Ovary (tissue), 9 donors: ENCODE data around the gene ID3. TPM values are rescaled to one million over a fixed set of nuclear protein-coding genes. Genes with fewer than 3 reads are reported as not detected.
"Not testable (repeated sequence)": the region's sequence is repeated elsewhere in the genome, so short reads cannot be mapped to it uniquely, and the experiment has no call there.

Experiments
- DNase-seq, 5 donors: peaks; one replicate each; pipeline ENCODE4 v3.0.0-alpha.2; 2019 to 2020
- H3K27ac ChIP-seq, 2 donors: fragments of 200-600 bp; one replicate each; pipeline versions ENCODE4 v1.5.1 to v1.8.0; 2019 to 2022
- H3K27me3 ChIP-seq: fragments of 200-600 bp; one replicate; pipeline ENCODE4 v1.8.0; 2022
- H3K36me3 ChIP-seq: fragments of 200-600 bp; sonication (generic); one replicate; pipeline ENCODE4 v1.5.1; 2019
- H3K4me1 ChIP-seq: one replicate; pipeline ENCODE4 v1.8.1; 2013; ENCODE audit warnings: mild to moderate bottlenecking, moderate library complexity; ENCODE audit not compliant: insufficient read depth
- H3K4me3 ChIP-seq: fragments of 200-600 bp; sonication (generic); one replicate; pipeline ENCODE4 v1.5.1; 2017
- H3K9me3 ChIP-seq, 2 donors: fragments of 200-600 bp in 1 of 2; sonication (generic) in 1 of 2; one replicate each; pipeline versions ENCODE4 v1.5.1 to v1.8.1; 2013 to 2019; ENCODE audit warnings: mild to moderate bottlenecking in 1 of 2, moderate library complexity in 1 of 2
- EP300 ChIP-seq: sonication (generic); formaldehyde crosslinking; IDR thresholded peaks from one replicate; pipeline ENCODE4 v1.6.1; 2017; ENCODE audit warnings: antibody characterized with exemption
- POLR2A ChIP-seq: fragments of 450-650 bp; IDR thresholded peaks from one replicate; pipeline ENCODE4 v1.6.1; 2017; ENCODE audit warnings: antibody characterized with exemption, mild to moderate bottlenecking, moderate library complexity
- WGBS, 3 donors: extraction: QIAGEN DNeasy Blood & Tissue Kit in 1 of 3; methylation state at CpG; one replicate each; pipeline versions ENCODE4 v1.1.5 to v1.1.7; 2013 to 2017; 5-methylcytosine and 5-hydroxymethylcytosine counted together
- intact Hi-C, 4 donors: fragments of 100-400 bp; cut with DNase I; formaldehyde crosslinking; loops; one replicate each; pipeline versions ENCODE4 v1.11.0 to v1.15.1; 2022 to 2023
- polyA plus RNA-seq, 2 donors: library from polyadenylated mRNA; stranded (reverse); fragments of 200-250 nt in 1 of 2; fragments of 350-450 nt in 1 of 2; fragmentation: Illumina TruSeq in 1 of 2; extraction: RNeasy Lipid Tissue Mini Kit (QIAGEN cat#74804) in 1 of 2; gene quantifications; one replicate each; pipeline ENCODE4 v1.2.3, GENCODE V29; 2013 to 2014
- total RNA-seq, 7 donors: library from RNA; depleted of rRNA in 2 of 7; stranded (reverse); fragments of >200 nt in 2 of 7; fragmentation: NEBNext Ultra II Directional in 3 of 7; extraction: Animal tissue kit (Norgen Biotek cat#: 25700) in 3 of 7; gene quantifications; one replicate each; pipeline versions ENCODE4 v1.1.0 to v1.2.4, GENCODE V29; 2016 to 2023
- TF ChIP-seq, protein P1 (sequence below), 3 donors: fragments of 450-650 bp in 2 of 3; fragments of 200-600 bp in 1 of 3; IDR thresholded peaks; one replicate each; pipeline versions ENCODE4 v1.5.1 to v1.8.0; 2016 to 2022; ENCODE audit warnings: antibody characterized with exemption in 3 of 3, mild to moderate bottlenecking in 1 of 3
- donor health status: DM: no; HTN: no; CAD: no; lungs with moderate emphysema.
- donor health status: DM: no; HTN: no; CAD: no.
- donor health status: Bipolar disorder and iron deficiency.
- donor health status: DM: yes; HTN: yes; CAD: no.
- donor health status: DM: no; HTN: no; CAD: no.
- donor health status: DM: yes; HTN: yes; CAD: no.

ID3 gene
- total and polyA plus RNA-seq, 9 donors = 37.9 to 274 (median 143) TPM

DNA sequence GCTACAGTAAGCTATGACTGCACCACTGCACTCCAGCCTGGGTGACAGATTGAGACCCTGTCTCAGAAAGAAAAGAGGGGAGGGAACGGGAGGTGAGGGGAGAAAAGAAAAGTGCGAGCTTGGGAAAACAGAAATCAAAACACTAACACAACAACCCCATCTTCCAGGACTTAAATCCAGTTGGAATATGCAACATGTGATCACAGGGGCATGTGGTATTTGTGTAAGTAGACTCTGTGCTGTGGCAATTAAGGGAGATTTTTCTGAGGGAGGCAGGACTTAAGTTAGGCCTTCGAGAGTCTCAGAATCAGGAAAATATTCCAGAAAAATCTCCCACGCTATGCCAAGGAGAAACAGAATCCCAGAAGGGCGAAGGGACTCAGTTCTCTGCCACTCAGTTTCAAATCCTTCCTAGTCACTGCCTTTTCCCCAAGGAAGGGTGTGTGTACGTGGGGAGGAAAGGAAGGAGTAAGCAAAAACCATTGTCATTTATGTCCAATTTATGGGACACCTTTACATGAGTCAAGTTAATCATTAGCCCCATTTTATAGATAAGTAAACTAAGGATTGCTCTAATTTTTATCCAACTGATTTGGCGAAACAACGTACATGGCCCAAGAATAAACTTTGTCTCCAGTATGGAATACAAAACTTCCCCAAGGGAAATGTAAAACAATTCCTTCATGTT lies 12.3 kb downstream of the ID3 start:
- H3K36me3 ChIP-seq = no peaks in the 10 kb centered on the region
- intact Hi-C loops = loop anchor here in 1 of 4 donors (2.0 kb wide), 1 partner anchor 90 kb away; no protein-coding TSS in a partner anchor
- no peaks in the 10 kb centered on the region for H3K9me3 ChIP-seq
- no peak overlapping the region for H3K27ac ChIP-seq
- WGBS, 3 donors = 82 to 84% (median 82%) methylated on average over 8 of the region's 8 CpGs
- TF ChIP-seq POLR2A = no peak
- TF ChIP-seq, protein P1, sequence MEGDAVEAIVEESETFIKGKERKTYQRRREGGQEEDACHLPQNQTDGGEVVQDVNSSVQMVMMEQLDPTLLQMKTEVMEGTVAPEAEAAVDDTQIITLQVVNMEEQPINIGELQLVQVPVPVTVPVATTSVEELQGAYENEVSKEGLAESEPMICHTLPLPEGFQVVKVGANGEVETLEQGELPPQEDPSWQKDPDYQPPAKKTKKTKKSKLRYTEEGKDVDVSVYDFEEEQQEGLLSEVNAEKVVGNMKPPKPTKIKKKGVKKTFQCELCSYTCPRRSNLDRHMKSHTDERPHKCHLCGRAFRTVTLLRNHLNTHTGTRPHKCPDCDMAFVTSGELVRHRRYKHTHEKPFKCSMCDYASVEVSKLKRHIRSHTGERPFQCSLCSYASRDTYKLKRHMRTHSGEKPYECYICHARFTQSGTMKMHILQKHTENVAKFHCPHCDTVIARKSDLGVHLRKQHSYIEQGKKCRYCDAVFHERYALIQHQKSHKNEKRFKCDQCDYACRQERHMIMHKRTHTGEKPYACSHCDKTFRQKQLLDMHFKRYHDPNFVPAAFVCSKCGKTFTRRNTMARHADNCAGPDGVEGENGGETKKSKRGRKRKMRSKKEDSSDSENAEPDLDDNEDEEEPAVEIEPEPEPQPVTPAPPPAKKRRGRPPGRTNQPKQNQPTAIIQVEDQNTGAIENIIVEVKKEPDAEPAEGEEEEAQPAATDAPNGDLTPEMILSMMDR (IDR thresholded peaks at IDR 0.05) = no peak
- no peak for TF ChIP-seq EP300
- peaks cover 3% of the 10 kb centered on the region for H3K4me1 ChIP-seq
- no peak overlapping the region for H3K4me3 ChIP-seq
- no peaks in the 10 kb centered on the region for H3K27me3 ChIP-seq
- DNase-seq = no peak

DNA sequence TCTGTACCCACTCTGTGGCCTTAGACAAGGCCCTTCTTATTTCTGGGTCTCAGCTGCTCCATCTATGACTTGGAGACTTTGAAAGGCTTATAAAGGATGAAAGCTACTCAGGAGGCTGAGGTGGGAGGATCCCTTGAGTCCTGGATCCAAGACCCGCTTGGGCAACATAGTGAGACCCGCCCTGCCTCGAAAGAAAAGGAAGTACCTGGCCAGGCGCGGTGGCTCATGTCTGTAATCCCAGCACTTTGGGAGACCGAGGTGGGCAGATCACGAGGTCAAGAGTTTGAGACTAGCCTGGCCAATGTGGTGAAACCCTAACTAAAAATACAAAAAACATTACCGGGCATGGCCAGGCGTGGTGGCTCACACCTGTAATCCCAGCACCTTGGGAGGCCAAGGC lies 13.4 kb downstream of the ID3 start:
- Histone ChIP-seq H3K36me3 (no peaks in the 10 kb centered on the region), H3K27ac (no peak overlapping the region), H3K4me1 (peaks cover 3% of the 10 kb centered on the region), H3K27me3 (no peaks in the 10 kb centered on the region), H3K9me3 (no peaks in the 10 kb centered on the region), H3K4me3 (no peak overlapping the region)
- WGBS, 3 donors = 91 to 96% (median 93%) methylated on average over 9 of the region's 9 CpGs
- DNase-seq = no peak
- no peak for TF ChIP-seq EP300
- TF ChIP-seq, protein P1 (IDR thresholded peaks at IDR 0.05) = no peak
- no peak for TF ChIP-seq POLR2A
- intact Hi-C loops = loop anchor here in 3 of 4 donors (2.0 kb wide), 1 partner anchor 91 kb away; no protein-coding TSS in a partner anchor

DNA sequence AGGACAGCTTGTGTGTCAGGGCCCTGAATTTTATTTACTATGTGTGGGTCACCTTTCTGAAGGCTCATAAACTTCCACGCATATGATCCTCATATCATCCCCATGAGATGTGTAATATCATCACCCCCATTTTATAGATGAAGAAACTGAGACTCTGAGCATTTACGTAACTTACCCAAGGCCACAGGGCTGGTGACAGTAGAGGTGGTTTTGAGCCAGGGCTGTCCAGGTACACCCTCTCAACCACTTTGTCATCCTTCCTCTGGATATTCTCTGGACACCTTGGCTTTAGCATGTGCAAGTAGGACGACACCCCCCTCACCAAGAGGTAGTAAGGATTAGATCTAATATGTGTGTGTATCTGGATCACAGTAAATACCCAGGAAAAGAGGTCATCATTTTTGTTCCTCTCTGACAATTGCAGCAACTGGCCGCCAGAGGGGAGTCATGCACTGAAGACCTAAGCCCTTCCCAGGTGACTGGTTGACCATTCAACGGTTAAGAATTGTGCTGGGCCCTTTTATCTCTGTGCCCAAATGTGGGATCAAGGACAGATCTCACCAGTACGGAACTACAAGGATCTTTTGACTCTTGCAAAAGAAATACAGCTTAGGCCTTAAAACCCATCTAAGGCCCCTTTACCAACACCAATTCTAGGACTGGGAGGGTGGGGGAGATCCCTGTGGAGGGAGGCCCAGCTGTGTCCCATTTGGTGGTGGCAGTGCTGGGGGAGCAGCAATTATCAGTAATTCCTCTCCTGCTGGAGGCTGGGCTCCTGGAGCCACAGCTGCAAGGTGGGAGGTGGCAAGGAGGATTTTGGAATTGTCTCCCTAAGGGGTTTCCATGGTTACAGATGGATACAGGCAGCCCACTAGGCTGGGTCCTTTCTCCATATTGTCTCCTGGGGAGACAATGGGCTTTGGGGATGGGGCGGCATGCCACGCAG lies 14.6 kb downstream of the ID3 start:
- Histone ChIP-seq H3K27me3 (no peaks in the 10 kb centered on the region), H3K4me3 (no peak overlapping the region), H3K4me1 (peaks cover 3% of the 10 kb centered on the region), H3K36me3 (no peaks in the 10 kb centered on the region), H3K9me3 (no peaks in the 10 kb centered on the region), H3K27ac (no peak overlapping the region)
- TF ChIP-seq, protein P1 (IDR thresholded peaks at IDR 0.05) = peak; percentile 79 to 98 (median 96)
- no peak for TF ChIP-seq EP300
- no peak for TF ChIP-seq POLR2A
- intact Hi-C loops = loop anchor here in 3 of 4 donors (1.0 to 2.0 kb wide), 2 partner anchors 92 to 93 kb away; no protein-coding TSS in a partner anchor
- DNase-seq = peak; percentile 70 to 86 (median 83)
- WGBS, 3 donors = 33 to 42% (median 41%) methylated on average over 8 of the region's 8 CpGs

DNA sequence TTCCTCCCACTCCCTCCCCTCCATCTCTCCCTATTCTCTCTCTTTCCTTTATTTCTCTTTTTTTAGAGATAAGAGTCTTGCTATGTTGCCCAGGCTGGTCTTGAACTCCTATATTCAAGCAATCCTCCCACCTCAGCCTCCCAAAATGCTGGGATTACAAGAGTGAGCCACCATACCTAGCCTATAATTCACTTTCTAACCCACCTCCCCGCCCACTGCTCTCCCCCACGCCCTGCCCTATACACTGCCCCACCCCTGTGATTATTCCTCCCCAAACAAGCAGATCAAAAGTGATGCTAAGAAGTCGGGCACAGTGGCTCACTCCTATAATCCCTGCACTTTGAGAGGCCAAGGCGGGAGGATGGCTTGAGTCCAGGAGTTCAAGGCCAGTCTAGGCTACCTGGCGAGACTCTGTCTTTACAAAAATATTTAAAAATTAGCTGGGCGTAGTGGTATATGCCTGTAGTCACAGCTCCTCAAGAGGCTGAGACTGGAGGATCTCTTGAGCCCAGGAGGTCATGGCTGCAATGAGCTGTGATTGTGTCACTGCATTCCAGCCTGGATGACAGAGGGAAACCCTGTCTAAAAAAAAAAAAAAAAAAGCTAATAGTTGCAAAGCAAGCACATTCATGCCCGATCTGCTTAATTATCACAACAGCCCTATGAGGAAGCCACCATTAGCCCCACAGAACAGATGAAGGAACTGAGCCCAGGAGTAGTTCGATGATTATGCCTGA lies 15.4 kb downstream of the ID3 start:
- intact Hi-C loops = loop anchor here in 3 of 4 donors (1.0 to 2.0 kb wide), 2 partner anchors 93 kb away; no protein-coding TSS in a partner anchor
- Histone ChIP-seq H3K4me3 (no peak overlapping the region), H3K36me3 (no peaks in the 10 kb centered on the region), H3K27ac (no peak overlapping the region), H3K9me3 (no peaks in the 10 kb centered on the region), H3K4me1 (peaks cover 3% of the 10 kb centered on the region), H3K27me3 (no peaks in the 10 kb centered on the region)
- no peak for DNase-seq
- 62 to 69% (median 62%) methylated on average over 8 of the region's 8 CpGs for WGBS, 3 donors
- TF ChIP-seq POLR2A (no peak), EP300 (no peak)
- TF ChIP-seq, protein P1 (IDR thresholded peaks at IDR 0.05) = no peak

DNA sequence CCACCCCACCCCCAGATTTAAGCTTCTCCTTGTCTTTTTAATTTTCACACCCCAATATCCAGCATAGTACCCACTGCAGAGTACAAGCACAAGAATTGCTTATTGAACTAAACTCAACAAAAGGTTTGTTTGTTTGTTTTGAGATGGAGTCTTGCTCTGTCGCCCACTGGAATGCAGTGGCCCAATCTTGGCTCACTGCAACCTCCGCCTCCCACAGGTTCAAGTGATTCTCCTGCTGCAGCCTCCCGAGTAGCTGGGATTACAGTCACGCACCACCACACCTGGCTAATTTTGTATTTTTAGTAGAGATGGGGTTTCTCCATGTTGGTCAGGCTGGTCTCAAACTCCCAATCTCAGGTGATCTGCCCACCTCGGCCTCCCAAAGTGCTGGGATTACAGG lies 16.4 kb downstream of the ID3 start:
- H3K27ac ChIP-seq, DNase-seq, H3K27me3 ChIP-seq, H3K36me3 ChIP-seq, H3K9me3 ChIP-seq, intact Hi-C loops, H3K4me1 ChIP-seq, H3K4me3 ChIP-seq: not testable (repeated sequence)
- 74 to 76% (median 75%) methylated on average over 5 of the region's 5 CpGs for WGBS, 3 donors
